ENCODE measurements around the gene ANKHD1.

DNA sequence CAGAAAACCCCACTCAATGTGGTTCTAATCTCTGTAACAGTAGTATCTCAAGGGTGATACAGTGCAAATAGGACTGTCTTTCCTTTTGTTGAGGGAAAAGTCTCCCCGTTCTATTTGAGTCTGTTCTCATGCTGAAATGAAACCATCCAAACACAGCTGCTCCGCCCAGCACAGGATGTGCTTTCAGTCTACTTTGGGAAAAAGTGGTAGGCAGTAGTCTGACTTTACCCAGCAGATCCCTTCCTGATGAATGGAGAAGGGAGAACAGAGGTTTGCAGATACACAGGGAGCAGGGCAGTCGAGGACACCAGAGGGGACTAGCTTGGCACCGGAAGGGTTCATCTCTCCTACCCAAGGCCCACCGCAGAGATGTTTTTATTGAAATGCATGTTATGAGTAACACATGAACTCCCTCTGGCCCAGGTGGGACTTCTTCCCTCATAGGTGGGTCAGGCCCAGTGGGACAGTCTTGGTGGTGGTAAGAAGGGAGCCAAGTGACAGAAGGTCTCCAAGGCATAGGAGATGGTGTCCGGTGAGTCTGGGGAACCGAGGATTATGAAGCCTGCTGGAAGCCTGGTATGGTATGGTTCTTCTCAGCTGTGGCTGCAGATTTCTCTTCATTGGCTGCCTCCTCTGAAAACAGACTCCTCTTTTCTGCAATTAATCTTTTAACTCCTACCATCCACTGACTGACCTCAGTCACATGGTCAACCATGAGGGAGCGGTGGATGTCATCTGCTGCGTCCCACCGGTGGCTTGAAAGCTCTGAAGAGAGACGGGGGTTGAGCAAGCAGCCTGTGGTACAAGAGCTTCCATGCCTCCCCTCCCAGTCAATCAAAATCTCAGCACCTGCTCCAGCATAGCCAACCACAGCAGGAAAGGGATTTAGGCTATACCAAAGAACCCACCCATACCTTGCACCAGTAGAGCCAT lies 148.8 kb downstream of the ANKHD1 start:
- TF ChIP-seq POLR2A (IDR thresholded peaks at IDR 0.05; ENCODE audit: low read length) (no peak), GATA1 (IDR thresholded peaks at IDR 0.05; ENCODE audit: low read depth, low read length) (no peak)

Measured in erythroblast (primary cell).